Activated naive CD8-positive, alpha-beta T cell treated with anti-CD3 and anti-CD28 coated beads, Interleukin-2, amount 10 ng/mL, durations not matched to agents 7 days and 5 days (primary cell): Measurements from ENCODE around the gene SPG7. TPM values are rescaled to one million over a fixed set of nuclear protein-coding genes. Genes with fewer than 3 reads are reported as not detected.

ENCODE experiments used
- ATAC-seq: fragments of 150-1000 bp; cut with Tn5 transposase; one replicate; pipeline ENCODE4 v1.10.0; 2021; ENCODE audit warnings: low read depth, moderate library complexity
- POLR2A ChIA-PET: fragments of 350-600 bp; sonication (Branson Sonifier 250); formaldehyde crosslinking; loops from one replicate; lab custom pipeline; 2021; ENCODE audit warnings: antibody characterized with exemption; lab: Charles Lee
- DNase-seq: peaks from one replicate; pipeline ENCODE4 v3.0.0; 2021
- H3K27ac Mint-ChIP-seq: one replicate; pipeline ENCODE4 v1.8.0; 2022; ENCODE audit warnings: mild to moderate bottlenecking, mixed read lengths
- H3K27me3 Mint-ChIP-seq: one replicate; pipeline ENCODE4 v1.8.0; 2022; ENCODE audit warnings: mild to moderate bottlenecking, moderate library complexity, mixed read lengths
- H3K36me3 Mint-ChIP-seq: one replicate; pipeline ENCODE4 v1.8.0; 2021; ENCODE audit warnings: mild to moderate bottlenecking, mixed read lengths
- H3K4me1 Mint-ChIP-seq: one replicate; pipeline ENCODE4 v1.8.0; 2021; ENCODE audit warnings: mixed read lengths
- H3K4me3 Mint-ChIP-seq: one replicate; pipeline ENCODE4 v1.8.0; 2022; ENCODE audit warnings: mild to moderate bottlenecking, moderate library complexity, mixed read lengths
- H3K9me3 Mint-ChIP-seq: one replicate; pipeline ENCODE4 v1.8.0; 2021; ENCODE audit warnings: mixed read lengths
- total RNA-seq, 2 experiments: library from RNA; stranded (reverse); gene quantifications; one replicate each; pipeline ENCODE4 v1.2.3, GENCODE V29; 2021

Gene SPG7
- total RNA-seq, 2 experiments from 2014 or later: 112 to 113 TPM

GRCh38 chr16:89602952-89603590, 94.9 kb downstream of the SPG7 start:
- Mint-ChIP-seq H3K27me3 (no peaks in the 10 kb centered on the region), H3K4me3 (no peak overlapping the region)

GRCh38 chr16:89604764-89605163, 96.6 kb downstream of the SPG7 start:
- H3K36me3 Mint-ChIP-seq: no peaks in the 10 kb centered on the region
- POLR2A ChIA-PET: no interaction called here
- H3K27ac Mint-ChIP-seq: no peak overlapping the region
- peaks cover 6% of the 10 kb centered on the region for H3K4me1 Mint-ChIP-seq
- H3K27me3 Mint-ChIP-seq: no peaks in the 10 kb centered on the region
- no peak overlapping the region for H3K4me3 Mint-ChIP-seq
- ATAC-seq (no peak), DNase-seq (no peak)
- no peaks in the 10 kb centered on the region for H3K9me3 Mint-ChIP-seq

More at GRCh38 chr16:89602952-89603590, 94.9 kb downstream of the SPG7 start:
- DNase-seq: no peak
- ATAC-seq: no peak
- POLR2A ChIA-PET: no interaction called here
- Mint-ChIP-seq H3K4me1 (peaks cover 6% of the 10 kb centered on the region), H3K36me3 (no peaks in the 10 kb centered on the region), H3K9me3 (no peaks in the 10 kb centered on the region), H3K27ac (no peak overlapping the region)

DNA sequence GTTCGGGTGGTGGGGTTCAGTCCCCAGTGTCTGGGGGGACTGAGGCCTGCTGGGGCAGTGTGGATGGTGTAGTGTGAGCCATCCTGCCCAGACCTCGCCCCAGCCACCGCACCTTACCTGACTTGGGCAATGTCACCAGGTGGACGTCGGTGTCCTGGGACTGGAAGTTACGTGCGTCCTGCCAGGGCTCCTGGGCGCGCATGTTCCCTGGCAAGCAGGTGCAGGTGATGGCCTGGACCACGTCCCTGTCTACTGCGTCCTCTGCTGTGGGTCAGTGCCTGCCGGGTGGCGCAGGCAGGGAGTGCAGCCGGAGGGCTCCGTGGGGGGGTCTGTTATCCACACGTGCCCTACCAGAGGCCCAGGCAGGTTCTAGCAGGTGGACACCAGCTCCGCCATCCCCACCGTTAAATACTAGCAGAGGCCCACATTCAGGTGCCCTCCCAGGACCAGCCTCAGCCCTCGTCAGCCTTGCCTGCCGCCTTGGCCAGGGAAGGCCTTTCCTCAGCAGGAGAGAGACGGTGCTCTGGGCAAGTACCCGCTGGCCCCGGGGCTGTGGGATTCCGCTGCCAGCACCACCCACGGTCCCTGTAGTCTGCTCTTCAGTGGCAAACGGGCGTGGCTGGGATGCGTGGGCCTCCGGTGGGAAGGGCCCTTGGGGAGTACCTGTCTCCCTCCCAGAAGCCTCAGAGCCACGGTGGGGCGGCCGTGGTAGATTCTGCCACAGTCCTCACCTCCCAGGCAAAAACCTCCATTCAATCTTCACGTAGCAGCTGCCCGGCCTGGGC, 97.2 kb downstream of the SPG7 start:
- no peak overlapping the region for H3K27ac Mint-ChIP-seq
- H3K36me3 Mint-ChIP-seq: no peaks in the 10 kb centered on the region
- no peaks in the 10 kb centered on the region for H3K27me3 Mint-ChIP-seq
- ATAC-seq (no peak), DNase-seq (no peak)
- peaks cover 6% of the 10 kb centered on the region for H3K4me1 Mint-ChIP-seq
- POLR2A ChIA-PET: no interaction called here
- no peaks in the 10 kb centered on the region for H3K9me3 Mint-ChIP-seq
- H3K4me3 Mint-ChIP-seq: no peak overlapping the region

DNA sequence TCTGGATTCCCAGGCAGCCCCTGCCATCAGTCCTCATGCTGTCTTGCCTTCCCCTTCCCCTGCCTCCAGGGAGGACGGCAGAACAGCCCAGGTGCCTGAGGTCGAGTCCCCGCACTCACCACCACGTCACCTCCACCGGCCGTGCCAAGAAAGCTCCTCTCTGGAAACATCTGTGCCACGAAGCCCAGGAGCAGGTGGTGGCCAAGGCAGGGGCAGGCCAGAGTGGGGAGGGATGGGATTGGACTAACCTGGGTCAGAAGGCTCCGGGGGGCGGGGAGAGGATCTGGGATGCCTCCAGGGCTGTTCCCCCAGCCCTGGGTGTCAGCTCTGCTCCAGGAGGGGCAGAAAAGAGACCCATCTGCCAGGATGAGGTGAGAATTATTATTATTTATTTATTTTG, 97.8 kb downstream of the SPG7 start:
- no peak overlapping the region for H3K4me3 Mint-ChIP-seq
- H3K36me3 Mint-ChIP-seq: no peaks in the 10 kb centered on the region
- no peak for DNase-seq
- no peaks in the 10 kb centered on the region for H3K9me3 Mint-ChIP-seq
- POLR2A ChIA-PET: no interaction called here
- H3K4me1 Mint-ChIP-seq: peaks cover 6% of the 10 kb centered on the region
- no peak overlapping the region for H3K27ac Mint-ChIP-seq
- no peaks in the 10 kb centered on the region for H3K27me3 Mint-ChIP-seq
- ATAC-seq: no peak

Other genes with a start within 250 kb of the SPG7 start
- 100 to 1,000 TPM; 213 to 217 TPM for gene ANKRD11, start 17.8 kb upstream of the SPG7 start, total RNA-seq
- gene RPL13, start 52.3 kb downstream of the SPG7 start, total RNA-seq: 1,000 to 10,000 TPM; 2,631 to 2,711 TPM
- gene CPNE7, start 67.4 kb downstream of the SPG7 start, total RNA-seq: 1 to 10 TPM; 3.9 to 4.3 TPM
- not detected for gene DPEP1, start 105.2 kb downstream of the SPG7 start, total RNA-seq
- gene CHMP1A, start 149.3 kb downstream of the SPG7 start, total RNA-seq: 10 to 100 TPM; 88.1 to 96.3 TPM
- 10 to 100 TPM in 1 of 2 experiments, 1 to 10 TPM in 1; 9.8 to 11.6 TPM for gene SPATA33, start 149.4 kb downstream of the SPG7 start, total RNA-seq
- gene CDK10, start 178.3 kb downstream of the SPG7 start, total RNA-seq: 100 to 1,000 TPM; 103 to 104 TPM
- gene SPATA2L, start 193.3 kb downstream of the SPG7 start, total RNA-seq: 1 to 10 TPM; 7.6 to 8.0 TPM
- 10 to 100 TPM; 10.3 to 12.8 TPM for gene VPS9D1, start 212.5 kb downstream of the SPG7 start, total RNA-seq
- 100 to 1,000 TPM in 1 of 2 experiments, 10 to 100 TPM in 1; 98.0 to 107 TPM for gene ZNF276, start 213.1 kb downstream of the SPG7 start, total RNA-seq